DMS53 (cell line): Measurements from ENCODE around the gene NSF.
"Not testable (repeated sequence)": the region's sequence is repeated elsewhere in the genome, so short reads cannot be mapped to it uniquely, and the experiment has no call there.

Experiments
- DNase-seq: peaks from one replicate; lab custom pipeline; 2025; lab: John Stamatoyannopoulos, UW

The NSF gene

DNA sequence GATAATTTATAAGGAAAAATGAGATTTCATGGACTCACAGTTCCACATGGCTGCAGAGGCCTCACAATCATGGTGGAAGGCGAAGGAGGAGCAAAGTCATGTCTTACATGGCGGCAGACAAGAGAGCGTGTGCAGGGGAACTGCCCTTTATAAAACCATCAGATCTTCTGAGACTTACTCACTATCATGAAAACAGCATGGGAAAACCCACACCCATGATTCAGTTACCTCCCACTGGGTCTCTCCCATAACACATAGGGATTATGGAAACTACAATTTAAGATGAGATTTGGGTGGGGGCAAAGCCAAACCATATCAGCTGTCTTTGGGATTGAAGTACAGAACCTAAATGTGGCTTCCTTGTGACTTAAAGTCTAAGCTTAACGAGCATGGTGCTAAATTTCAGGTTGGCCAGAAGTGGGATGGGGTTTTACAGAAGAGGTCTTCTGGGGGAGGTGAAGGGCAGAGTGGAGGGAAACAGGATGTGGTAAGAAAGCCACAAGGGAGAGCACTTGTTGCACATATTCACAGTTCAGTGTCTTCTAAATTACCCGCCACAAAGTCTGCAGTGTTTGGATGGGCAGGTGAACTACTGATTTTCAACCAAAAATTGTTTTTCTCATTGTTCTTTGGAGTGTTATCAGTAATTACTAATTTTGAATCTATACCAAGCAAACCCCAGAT, 38.4 kb downstream of the NSF start:
- not testable (repeated sequence) for DNase-seq

- not testable (repeated sequence) for DNase-seq
These were observed 41.7 kb downstream of the NSF start for GRCh38 chr17:46632146-46632545.

DNA sequence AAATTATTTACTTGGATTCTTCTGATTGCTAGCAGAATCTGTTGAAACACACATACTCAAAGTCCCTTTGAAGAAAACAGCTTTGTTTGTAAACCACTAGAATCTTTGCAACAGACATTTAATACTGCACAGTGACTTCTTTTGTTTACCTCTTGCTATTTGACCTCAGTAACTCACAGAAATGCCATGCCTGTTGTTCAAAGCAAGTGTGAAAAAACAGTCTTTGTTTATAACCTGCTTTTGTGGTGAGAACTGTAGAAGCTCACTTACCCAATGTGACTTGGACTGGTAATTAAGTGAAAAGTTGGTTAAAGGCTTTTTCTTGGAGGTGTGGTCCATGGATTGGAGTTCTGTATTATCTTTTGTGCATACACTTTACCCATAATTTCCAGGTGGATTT, 44.4 kb downstream of the NSF start:
- not testable (repeated sequence) for DNase-seq

- DNase-seq, result not testable (repeated sequence)
These were observed 51.6 kb downstream of the NSF start for GRCh38 chr17:46641861-46642656.

- not testable (repeated sequence) for DNase-seq
These were observed 56.8 kb downstream of the NSF start for GRCh38 chr17:46647251-46647650.

DNA sequence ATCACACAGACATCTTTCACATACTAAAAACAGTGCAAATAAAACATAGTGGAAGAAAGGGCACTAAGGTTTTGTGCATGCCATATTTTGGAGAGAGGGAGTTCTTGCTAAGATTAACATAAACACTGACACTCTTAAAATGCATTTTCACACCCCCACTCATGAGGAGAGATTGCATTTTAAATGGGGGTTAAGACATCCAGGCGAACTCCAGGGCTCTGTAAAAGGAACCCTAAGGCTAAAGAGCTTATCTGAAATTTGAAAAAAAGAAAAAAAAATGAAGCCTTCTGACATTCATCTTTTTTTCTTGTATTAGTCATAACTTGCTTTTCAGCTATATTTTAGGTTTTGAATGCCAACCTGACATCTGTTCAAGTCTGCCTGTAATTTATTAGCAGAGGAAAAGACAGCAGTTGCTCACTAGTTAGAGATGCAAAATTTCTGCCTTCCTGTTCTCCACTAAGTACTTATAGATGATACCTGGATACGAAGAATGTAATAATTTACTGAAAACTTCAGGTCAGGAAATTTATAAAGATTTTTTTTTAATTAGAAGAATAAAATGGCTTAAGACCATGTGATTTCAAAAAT, 57.3 kb downstream of the NSF start:
- not testable (repeated sequence) for DNase-seq

DNA sequence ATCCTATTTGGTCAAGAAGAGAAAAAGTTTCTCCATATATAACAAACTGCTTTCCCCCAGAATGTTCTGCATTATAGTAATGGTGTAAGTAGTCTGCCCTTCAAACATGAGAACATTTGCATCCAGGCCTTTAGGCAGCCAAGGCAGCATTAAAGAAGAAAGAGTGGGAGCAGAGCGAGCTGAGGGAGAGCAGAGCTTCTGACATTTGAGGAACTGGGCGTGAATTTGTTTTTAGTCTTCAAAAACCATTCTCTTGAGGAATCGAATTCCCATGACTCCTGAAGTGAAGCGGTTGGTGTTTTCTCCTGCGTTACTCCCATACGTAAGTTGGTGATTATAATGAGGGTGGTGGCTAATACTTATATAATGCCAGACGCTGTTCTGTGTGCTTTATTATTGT, 58.8 kb downstream of the NSF start:
- DNase-seq, result not testable (repeated sequence)

DNA sequence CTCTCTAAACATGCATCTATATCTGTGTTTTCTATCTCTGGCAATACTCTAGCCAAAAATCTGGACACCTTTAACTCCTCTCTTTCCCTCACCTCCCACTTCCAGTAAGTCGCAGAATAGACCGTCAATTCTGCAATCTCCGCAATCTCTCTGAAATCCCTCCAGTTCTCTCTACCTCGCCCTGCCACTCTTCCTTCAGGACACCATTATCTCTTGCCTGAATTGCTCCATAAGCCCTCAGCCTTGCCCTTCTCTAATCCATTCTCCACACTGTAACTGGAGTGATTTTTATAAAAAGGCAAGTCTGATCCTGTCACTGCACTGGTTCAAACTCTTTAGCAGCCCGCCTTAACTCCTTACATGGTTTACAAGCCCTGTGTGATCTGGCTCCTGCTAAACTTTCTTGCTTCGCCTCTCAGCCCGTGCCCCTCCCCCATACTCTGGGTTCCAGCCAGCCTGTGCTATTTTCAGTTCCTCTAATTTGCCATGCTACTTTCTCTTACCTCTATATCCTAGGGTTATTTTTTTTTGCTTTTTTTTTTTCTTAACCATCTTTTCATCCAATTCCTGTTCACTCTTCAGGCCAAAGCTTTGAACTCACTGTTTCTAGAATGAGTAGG, 61.7 kb downstream of the NSF start:
- not testable (repeated sequence) for DNase-seq

GRCh38 chr17:46658235-46658634, 67.8 kb downstream of the NSF start:
- DNase-seq, result not testable (repeated sequence)

- DNase-seq, result not testable (repeated sequence)
These were observed 69.2 kb downstream of the NSF start for GRCh38 chr17:46659702-46660101.

- not testable (repeated sequence) for DNase-seq
These were observed 72.7 kb downstream of the NSF start for GRCh38 chr17:46663123-46663522.

DNA sequence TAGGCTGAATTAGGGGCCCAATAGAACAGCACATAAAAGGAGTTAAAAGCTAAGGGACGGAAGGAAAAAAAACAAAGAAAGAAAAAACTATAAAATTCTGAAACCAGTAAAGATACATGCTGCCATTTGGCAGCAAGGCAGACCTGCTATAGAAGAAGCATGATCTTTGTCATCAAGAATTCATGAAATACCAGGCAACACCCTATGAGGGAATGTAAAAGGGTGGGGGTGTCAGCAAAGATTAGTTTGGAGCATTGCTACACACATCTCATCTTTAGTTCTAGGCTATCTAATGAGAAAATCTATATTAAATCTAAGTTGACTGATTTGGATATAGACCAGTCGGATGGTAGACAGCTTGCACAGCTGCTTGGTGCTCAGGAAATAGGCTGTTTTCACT, 73.1 kb downstream of the NSF start:
- DNase-seq, result not testable (repeated sequence)

GRCh38 chr17:46665969-46666368, 75.5 kb downstream of the NSF start:
- DNase-seq, result not testable (repeated sequence)

DNA sequence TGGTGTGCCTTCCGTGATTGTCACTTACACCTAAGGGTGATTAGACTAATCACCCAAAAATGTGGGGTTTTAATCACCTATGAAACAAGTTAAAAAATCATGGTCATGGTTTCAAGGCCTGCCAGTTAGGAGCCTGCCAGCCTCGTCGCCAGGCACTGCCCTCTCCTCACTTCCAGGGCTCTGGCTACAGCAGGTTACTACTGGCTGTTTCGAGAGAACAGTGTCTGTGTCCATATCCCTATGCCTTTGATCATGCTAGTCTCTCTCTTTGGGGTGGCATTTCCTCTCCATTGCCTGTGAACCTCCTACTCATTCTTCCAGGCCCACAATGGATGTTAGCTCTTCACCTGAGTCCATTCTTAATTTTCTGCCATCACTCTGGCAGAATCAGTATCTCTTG, 80.3 kb downstream of the NSF start:
- DNase-seq, result not testable (repeated sequence)

- DNase-seq, result not testable (repeated sequence)
These were observed 82.3 kb downstream of the NSF start for GRCh38 chr17:46672777-46673176.

DNA sequence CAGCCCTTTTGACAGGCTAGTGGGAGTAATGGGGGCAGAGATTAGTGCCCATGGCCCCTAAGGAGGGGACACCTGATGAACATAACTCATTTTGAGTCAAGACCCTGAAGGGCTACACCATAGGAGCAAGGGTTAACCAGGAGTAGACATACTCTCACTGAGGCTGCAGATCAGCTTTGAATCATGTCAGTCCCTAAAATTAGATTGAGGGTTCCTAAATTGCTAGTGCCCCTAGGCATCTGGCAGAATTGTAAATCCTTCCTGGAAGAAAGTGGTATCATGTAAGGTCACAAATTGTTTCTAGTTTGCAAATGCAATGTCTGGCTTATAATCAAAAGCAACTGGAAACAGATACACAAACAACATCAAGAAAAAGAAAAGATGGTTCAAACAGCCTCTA, 87.3 kb downstream of the NSF start:
- DNase-seq, result not testable (repeated sequence)

DNA sequence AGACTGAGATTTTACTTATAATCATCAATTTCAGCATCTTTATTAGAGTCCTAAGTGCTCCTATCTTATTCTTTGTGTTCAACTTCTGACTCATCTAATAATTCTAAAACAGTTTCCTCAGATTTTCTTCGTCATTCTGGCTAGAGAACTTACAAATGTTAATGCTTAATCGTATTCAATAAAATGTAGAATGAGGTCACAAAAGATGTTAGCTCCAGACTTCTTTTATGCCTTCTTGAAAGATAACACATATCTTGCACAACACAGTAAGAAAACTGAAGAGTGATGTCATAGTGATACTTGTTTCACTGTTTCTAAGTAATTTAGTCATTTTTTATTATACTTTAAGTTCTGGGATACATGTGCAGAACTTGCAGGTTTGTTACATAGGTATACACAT, 93.2 kb downstream of the NSF start:
- DNase-seq, result not testable (repeated sequence)

DNA sequence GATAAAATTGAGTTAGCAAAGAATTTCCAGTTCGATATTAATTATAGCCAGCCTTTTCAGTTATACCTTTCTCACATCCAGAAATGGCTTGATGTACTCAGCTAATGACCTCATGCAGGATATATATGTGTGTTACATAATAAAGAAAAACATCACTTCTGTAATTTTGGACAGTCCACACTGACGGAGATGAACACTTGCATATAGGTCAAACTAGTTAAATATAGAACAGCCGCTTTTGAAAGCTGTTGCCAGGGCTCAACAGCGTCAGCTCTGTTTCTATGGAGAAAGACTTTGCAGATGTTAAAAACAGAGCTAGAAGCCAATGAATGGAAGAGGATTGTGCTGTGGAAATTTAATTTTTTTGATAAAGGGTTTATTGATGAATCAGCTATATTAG, 94.8 kb downstream of the NSF start:
- not testable (repeated sequence) for DNase-seq

- DNase-seq, result not testable (repeated sequence)
These were observed 101.7 kb downstream of the NSF start for GRCh38 chr17:46692196-46692595.

- DNase-seq, result not testable (repeated sequence)
These were observed 102.8 kb downstream of the NSF start for GRCh38 chr17:46693283-46693682.

GRCh38 chr17:46696522-46696921, 106.1 kb downstream of the NSF start:
- DNase-seq, result not testable (repeated sequence)

DNA sequence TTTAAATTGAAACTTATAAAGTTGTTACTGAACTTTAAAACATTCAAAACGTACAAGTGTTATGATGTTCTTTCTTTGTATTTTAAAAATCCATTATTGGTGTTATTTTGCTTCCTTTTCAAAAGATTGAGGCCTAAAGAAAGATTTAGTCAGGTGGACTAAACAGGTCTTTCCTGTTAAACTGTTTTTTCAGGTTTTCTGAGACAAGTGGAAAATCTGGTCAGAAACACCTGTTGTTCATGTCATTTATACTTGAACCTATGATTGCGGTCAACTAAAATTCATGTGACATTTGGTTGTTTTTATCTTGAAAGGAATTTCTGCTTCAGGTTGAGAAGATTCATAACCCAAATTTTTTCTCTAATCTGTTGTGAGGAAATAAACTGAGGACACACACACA, 108.5 kb downstream of the NSF start:
- not testable (repeated sequence) for DNase-seq
